HG03135 (cell line): ENCODE results near the gene ENDOG.
"Not testable (repeated sequence)": the region's sequence is repeated elsewhere in the genome, so short reads cannot be mapped to it uniquely, and the experiment has no call there.

Experiments used
- ATAC-seq: cut with Tn5 transposase; IDR thresholded peaks from one replicate; pipeline ENCODE4 v1.9.1; 2021; ENCODE audit warnings: mild to moderate bottlenecking, moderate library complexity; ENCODE audit not compliant: unreplicated experiment

The ENDOG gene

GRCh38 chr9:128828267-128828666 lies 10.0 kb downstream of the ENDOG start:
- ATAC-seq = no peak

DNA sequence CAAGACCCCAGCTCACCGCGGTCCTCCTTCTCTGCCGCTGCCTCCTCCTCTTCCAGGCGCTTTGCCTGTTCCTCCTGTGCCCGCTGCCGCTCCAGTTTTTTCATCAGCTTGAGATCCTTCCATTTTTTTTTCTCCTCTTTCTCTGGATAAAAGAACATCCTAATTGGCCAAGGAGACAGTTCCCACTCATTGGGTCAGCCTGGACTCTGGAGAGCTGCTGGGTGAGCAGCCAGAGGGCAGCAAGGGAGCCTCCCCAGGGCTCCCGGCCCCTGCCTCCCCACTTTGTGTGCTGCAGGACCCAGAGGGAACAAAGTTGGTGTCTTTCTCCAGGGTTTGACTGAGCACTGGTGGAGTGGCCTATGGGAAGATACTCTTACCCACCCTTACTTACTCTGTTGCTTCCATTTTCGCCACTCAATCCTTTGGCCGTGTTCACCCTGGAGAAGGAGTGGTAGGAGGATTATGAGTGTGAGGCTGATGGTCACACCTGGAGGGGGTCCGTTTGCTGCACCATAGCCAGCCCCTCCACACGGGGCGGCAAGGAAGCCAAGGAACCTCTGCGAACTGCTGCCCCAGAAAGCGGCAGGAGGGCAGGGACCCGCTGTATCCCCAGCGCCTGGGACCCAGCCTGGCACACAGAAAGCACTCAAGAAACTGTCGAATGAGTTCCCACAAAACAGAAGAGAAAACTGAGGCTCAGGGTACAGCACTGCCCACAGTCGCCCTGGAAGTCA lies 10.6 kb downstream of the ENDOG start:
- peak; percentile 7 for ATAC-seq

- peak; percentile 98 for ATAC-seq
These were observed 11.4 kb downstream of the ENDOG start, which contains the start of gene SPOUT1 for GRCh38 chr9:128829477-128830251. TSS of gene SPOUT1 (minus strand) at chr9:128829794. CDS start at chr9:128829780, 14 bp downstream.

- ATAC-seq = no peak
These were observed 15.4 kb downstream of the ENDOG start for GRCh38 chr9:128833696-128834095.

- ATAC-seq = no peak
These were observed 17.2 kb downstream of the ENDOG start for GRCh38 chr9:128835246-128836210.

DNA sequence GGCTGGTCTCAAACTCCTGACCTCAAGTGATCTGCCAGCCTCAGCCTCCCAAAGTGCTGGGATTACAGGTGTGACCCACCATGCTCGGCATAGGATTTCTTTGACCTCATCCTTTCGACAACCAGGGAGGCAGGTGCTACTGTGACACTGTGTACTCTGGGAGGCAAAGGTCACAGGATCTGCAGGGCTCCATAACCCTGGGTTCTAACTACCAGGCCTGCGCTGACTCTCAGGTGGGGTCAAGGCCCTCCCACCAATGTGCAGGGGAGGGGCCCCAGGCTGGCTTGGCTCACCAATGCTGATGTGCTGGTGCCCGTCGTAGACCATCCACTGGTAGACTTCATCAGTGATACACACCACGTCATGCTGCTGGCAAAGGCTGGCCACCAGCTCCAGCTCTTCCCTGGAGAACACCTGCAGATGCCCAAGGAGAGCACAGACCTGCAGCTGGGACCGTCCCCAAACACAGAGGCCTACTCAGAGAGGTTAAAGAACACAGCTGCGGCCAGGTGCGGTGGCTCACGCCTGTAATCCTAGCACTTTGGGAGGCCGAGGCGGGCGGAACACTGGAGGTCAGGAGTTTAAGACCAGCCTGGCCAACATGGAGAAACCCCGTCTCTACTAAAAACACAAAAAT lies 18.3 kb downstream of the ENDOG start:
- no peak for ATAC-seq

GRCh38 chr9:128838338-128838737 lies 20.0 kb downstream of the ENDOG start:
- ATAC-seq = no peak

DNA sequence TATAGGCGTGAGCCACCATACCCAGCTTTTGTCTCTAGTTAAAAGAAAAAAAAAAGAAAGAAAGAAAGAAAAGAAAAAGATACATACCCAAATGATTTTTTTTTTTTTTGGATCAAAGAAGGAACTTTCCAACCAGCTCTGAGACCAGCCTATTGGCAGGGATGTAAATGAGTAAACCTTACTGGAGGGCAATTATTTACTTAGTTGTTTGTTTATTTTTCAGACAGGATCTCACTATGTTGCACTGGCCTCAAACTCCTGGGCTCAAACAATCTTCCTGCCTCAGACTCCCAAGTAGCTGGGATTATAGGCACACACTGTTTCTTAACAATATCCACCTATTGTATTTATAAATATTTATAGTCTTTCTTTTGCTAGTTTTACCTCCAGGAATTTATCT lies 22.2 kb downstream of the ENDOG start:
- no peak for ATAC-seq

- ATAC-seq = no peak
These were observed 23.6 kb downstream of the ENDOG start for GRCh38 chr9:128841694-128842492.

- not testable (repeated sequence) for ATAC-seq
These were observed 24.9 kb downstream of the ENDOG start for GRCh38 chr9:128843171-128843570.

DNA sequence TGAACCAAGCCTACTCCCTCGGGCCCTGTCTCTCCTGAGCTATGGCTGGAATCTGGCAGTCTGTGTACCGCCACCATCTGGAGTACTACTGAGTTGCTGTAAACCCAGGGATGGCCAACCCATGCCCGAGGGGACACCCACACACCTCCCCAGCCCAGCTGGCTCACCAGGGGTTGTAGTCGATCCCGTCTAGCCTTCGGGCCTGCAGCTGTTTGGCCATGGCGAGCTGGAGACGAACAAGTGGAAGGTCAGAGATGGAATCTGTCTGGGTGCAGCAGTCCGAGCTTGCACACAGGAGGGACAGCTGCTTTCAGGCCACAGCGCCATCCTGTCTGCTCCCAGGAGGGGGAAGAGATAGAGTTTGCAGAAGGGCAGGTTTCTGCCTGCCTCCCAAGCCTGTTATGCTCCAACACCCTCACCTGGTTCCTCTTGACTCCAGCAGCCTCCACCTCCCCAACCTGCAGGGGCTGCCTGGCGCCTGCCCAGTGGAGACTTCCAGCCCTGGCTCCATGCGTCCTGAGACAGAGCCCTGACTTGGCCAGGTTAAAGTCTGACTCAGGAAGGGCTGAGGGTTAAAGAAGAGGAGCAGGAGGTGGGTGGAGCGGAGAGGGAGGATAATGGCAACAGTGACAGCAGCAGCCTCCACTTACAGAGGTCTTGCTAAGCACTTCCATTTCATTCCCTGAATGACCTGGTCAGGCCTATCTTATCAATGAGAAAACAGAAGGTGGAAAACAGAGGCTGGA lies 27.1 kb downstream of the ENDOG start:
- ATAC-seq = no peak

- no peak for ATAC-seq
These were observed 28.4 kb downstream of the ENDOG start for GRCh38 chr9:128846680-128847030.

- no peak for ATAC-seq
These were observed 29.5 kb downstream of the ENDOG start for GRCh38 chr9:128847803-128848202.

DNA sequence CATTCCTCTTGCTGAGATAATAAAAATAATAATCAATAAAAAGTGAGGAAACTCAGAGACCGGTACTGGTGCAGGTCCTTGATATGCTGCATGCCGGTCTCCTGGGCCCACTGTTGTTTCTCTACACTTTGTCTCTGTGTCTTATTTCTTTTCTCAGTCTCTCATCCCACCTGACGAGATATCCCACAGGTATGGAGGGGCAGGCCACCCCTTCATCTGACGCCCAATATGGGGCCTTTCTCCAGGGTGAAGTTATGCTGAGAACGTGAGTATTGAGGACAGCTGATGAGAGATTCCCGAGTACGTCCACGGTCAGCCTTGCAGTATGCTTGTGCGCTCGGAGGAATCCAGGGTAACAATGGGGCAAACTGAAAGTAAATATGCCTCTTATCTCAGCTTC lies 32.7 kb downstream of the ENDOG start:
- ATAC-seq = not testable (repeated sequence)

GRCh38 chr9:128851779-128852600 lies 33.7 kb downstream of the ENDOG start:
- ATAC-seq = not testable (repeated sequence)

GRCh38 chr9:128852646-128853045 lies 34.3 kb downstream of the ENDOG start:
- not testable (repeated sequence) for ATAC-seq

- ATAC-seq = not testable (repeated sequence)
These were observed 36.2 kb downstream of the ENDOG start for GRCh38 chr9:128854454-128854853.

GRCh38 chr9:128858476-128858875 lies 40.2 kb downstream of the ENDOG start:
- not testable (repeated sequence) for ATAC-seq
